HepG2 (cell line): ENCODE results near the gene VSIG8. TPM values are rescaled to one million over a fixed set of nuclear protein-coding genes. Genes with fewer than 3 reads are reported as not detected.

Source experiments
- ATAC-seq: fragments of 200-7000 bp; cut with Tn5 transposase; 3 replicates; pipeline ENCODE4 v1.9.1; 2020; ENCODE audit warnings: mild to moderate bottlenecking, moderate library complexity
- BruUV-seq: library from RNA; stranded (reverse); fragments of 400-500 nt; replicated peaks from 2 replicates; lab custom pipeline; 2021; lab: Mats Ljungman, UMichigan
- CTCF ChIA-PET: fragments of 300-600 bp; formaldehyde crosslinking; extraction: SDS; loops from one replicate; lab custom pipeline; 2021; ENCODE audit warnings: low total read pairs, inconsistent platforms, low intra/inter-chr PET ratio; lab: Yijun Ruan, JAX
- POLR2A ChIA-PET: fragments of 350-600 bp; sonication (Branson Sonifier 250); formaldehyde crosslinking; loops from one replicate; lab custom pipeline; 2020; ENCODE audit warnings: antibody characterized with exemption, inconsistent platforms; lab: Yijun Ruan, JAX
- DNase-seq: peaks from one replicate; pipeline ENCODE4 v3.0.0-alpha.2; 2015; ENCODE audit warnings: low spot score
- FAIRE-seq: peaks from 3 replicates; lab custom pipeline; 2011; peaks lifted over from hg19 to GRCh38; lab: Jason Lieb, UNC
- H2AFZ ChIP-seq: one replicate; pipeline ENCODE4 v1.6.1; 2011; ENCODE audit warnings: low read length, inconsistent platforms
- H3K27ac ChIP-seq: fragments of 300-600 bp; 3 replicates; pipeline ENCODE4 v1.8.0; 2011; ENCODE audit warnings: mixed run types, mild to moderate bottlenecking, mixed read lengths, low read length, inconsistent platforms; ENCODE audit not compliant: insufficient read depth; ENCODE audit errors: extremely low read length
- H3K27me3 ChIP-seq, 2 experiments: fragments of 200-600 bp in 1 of 2; 2 replicates in 1 of 2; 3 replicates in 1 of 2; pipeline versions ENCODE4 v1.6.0 to v1.8.0; 2011; ENCODE audit warnings: low read length in 2 of 2, mild to moderate bottlenecking in 2 of 2, moderate library complexity in 2 of 2, inconsistent platforms in 1 of 2; ENCODE audit not compliant: insufficient read depth in 2 of 2, control insufficient read depth in 1 of 2
- H3K36me3 ChIP-seq, 2 experiments: fragments of 200-600 bp in 1 of 2; replicated peaks in 1 of 2; 2 replicates in 1 of 2; 3 replicates in 1 of 2; pipeline versions ENCODE4 v1.5.1 to v1.8.0; 2011; ENCODE audit warnings: low read length in 2 of 2, inconsistent platforms in 1 of 2; ENCODE audit not compliant: insufficient read depth in 2 of 2, control insufficient read depth in 1 of 2
- H3K4me1 ChIP-seq: 2 replicates; pipeline ENCODE4 v1.5.1; 2012; ENCODE audit warnings: low read length, inconsistent platforms; ENCODE audit not compliant: insufficient read depth
- H3K4me2 ChIP-seq: 2 replicates; pipeline ENCODE4 v1.6.0; 2011; ENCODE audit warnings: low read depth, low read length, inconsistent platforms
- H3K4me3 ChIP-seq, 3 experiments: fragments of 200-600 bp in 1 of 3; sonication (generic), shearing (Covaris generic) in 1 of 3; replicated peaks in 1 of 3; 2 replicates each; pipeline ENCODE4 v1.5.1; 2011 to 2016; ENCODE audit warnings: low read length in 3 of 3, inconsistent platforms in 2 of 3, low read depth in 2 of 3, mild to moderate bottlenecking in 2 of 3, control low read depth in 1 of 3, mixed read lengths in 1 of 3; ENCODE audit not compliant: insufficient read depth in 1 of 3
- H3K79me2 ChIP-seq: one replicate; pipeline ENCODE4 v1.6.1; 2011; ENCODE audit warnings: low read length, inconsistent platforms; ENCODE audit not compliant: insufficient read depth
- H3K9ac ChIP-seq: 2 replicates; pipeline ENCODE4 v1.6.0; 2011; ENCODE audit warnings: mild to moderate bottlenecking, low read depth, low read length, inconsistent platforms; ENCODE audit not compliant: insufficient read depth
- H3K9me3 ChIP-seq: 2 replicates; pipeline ENCODE4 v1.5.1; 2012; ENCODE audit warnings: mild to moderate bottlenecking, low read length
- H4K20me1 ChIP-seq: 2 replicates; pipeline ENCODE4 v1.6.0; 2011; ENCODE audit warnings: inconsistent platforms, mild to moderate bottlenecking, low read length, moderate library complexity; ENCODE audit not compliant: insufficient read depth
- DBP ChIP-seq: sonication (generic); formaldehyde crosslinking; IDR thresholded peaks from 2 replicates; pipeline ENCODE4 v1.4.0; 2020; ENCODE audit warnings: missing genetic modification reagents; ENCODE audit errors: not compliant biosample characterization
- HINFP ChIP-seq: sonication (generic); formaldehyde crosslinking; IDR thresholded peaks from 2 replicates; pipeline ENCODE4 v1.4.0; 2020; ENCODE audit warnings: low read depth, mild to moderate bottlenecking, missing genetic modification reagents
- HOXA7 ChIP-seq: sonication (generic); formaldehyde crosslinking; IDR thresholded peaks from 2 replicates; pipeline ENCODE4 v1.8.1; 2022; ENCODE audit warnings: mild to moderate bottlenecking, missing genetic modification reagents, moderate library complexity
- NCOA1 ChIP-seq: sonication (generic); formaldehyde crosslinking; IDR thresholded peaks from 2 replicates; pipeline ENCODE4 v1.9.0; 2021; ENCODE audit warnings: missing genetic modification reagents
- PRPF4 ChIP-seq: fragments of 200-400 bp; formaldehyde crosslinking; IDR thresholded peaks from 2 replicates; pipeline ENCODE4 v1.6.1; 2016; ENCODE audit warnings: low read length, low read depth; ENCODE audit not compliant: poor library complexity, severe bottlenecking
- RNF219 ChIP-seq: sonication (generic); formaldehyde crosslinking; IDR thresholded peaks from 2 replicates; pipeline ENCODE4 v1.5.0; 2020; ENCODE audit warnings: mild to moderate bottlenecking, missing genetic modification reagents
- SOX6 ChIP-seq, 2 experiments: fragments of 450-650 bp in 1 of 2; sonication (generic) in 1 of 2; formaldehyde crosslinking in 1 of 2; IDR thresholded peaks; 2 replicates each; pipeline versions ENCODE4 v1.4.0 to v1.6.1; 2017 to 2020; ENCODE audit warnings: antibody characterized with exemption in 1 of 2, mild to moderate bottlenecking in 1 of 2, missing genetic modification reagents in 1 of 2
- ZNF333 ChIP-seq: sonication (generic); formaldehyde crosslinking; IDR thresholded peaks from 2 replicates; pipeline ENCODE4 v1.4.0; 2020; ENCODE audit warnings: mild to moderate bottlenecking, missing genetic modification reagents, borderline replicate concordance
- ZNF503 ChIP-seq: sonication (generic); formaldehyde crosslinking; IDR thresholded peaks from 2 replicates; pipeline ENCODE4 v1.4.0; 2020; ENCODE audit warnings: missing genetic modification reagents
- ZNF605 ChIP-seq: sonication (generic); formaldehyde crosslinking; IDR thresholded peaks from 2 replicates; pipeline ENCODE4 v1.8.0; 2022; ENCODE audit warnings: mild to moderate bottlenecking, missing genetic modification reagents
- WGBS: methylation state at CpG from one replicate; pipeline ENCODE4 v1.1.6; 2017; ENCODE audit warnings: low lambda C conversion rate; 5-methylcytosine and 5-hydroxymethylcytosine counted together
- in situ Hi-C: cut with HindIII; loops from 2 replicates; pipeline ENCODE4 v1.10.0; 2017; ENCODE audit warnings: low pct_unique_long_range_greater_than_20kb; ENCODE audit not compliant: extremely low pct_ligation_motif_present
- intact Hi-C: fragments of 100-400 bp; cut with micrococcal nuclease; formaldehyde crosslinking; loops from one replicate; pipeline ENCODE4 v1.10.0; 2022; ENCODE audit not compliant: unreplicated experiment
- polyA plus RNA-seq, 8 experiments: library from polyadenylated mRNA; depleted of rRNA in 3 of 8; stranded (reverse) in 7 of 8; unstranded in 1 of 8; fragments of >200 nt; fragmentation: Illumina TruSeq in 4 of 8; extraction: Trizol in 4 of 8; gene quantifications; 2 replicates each; pipeline versions ENCODE4 v1.2.1 to v1.2.3, GENCODE V29; 2011 to 2016; ENCODE audit warnings: low read depth in 4 of 8, missing spikeins in 1 of 8, mixed read lengths in 1 of 8; ENCODE audit not compliant: insufficient read depth in 1 of 8
- total RNA-seq, 5 experiments: library from RNA; depleted of rRNA; stranded (reverse); fragments of >200 nt; fragmentation: Illumina TruSeq; extraction: Trizol; gene quantifications; 2 replicates each; pipeline ENCODE4 v1.2.3, GENCODE V29; 2016; ENCODE audit warnings: low read depth in 1 of 5

The VSIG8 gene
- total and polyA plus RNA-seq, 2 of the 13 experiments (the other 11 are each of a cell fraction or from before 2014, with no cell fraction given): not detected

GRCh38 chr1:159879136-159879535 lies 16.7 kb upstream of the VSIG8 start:
- H3K9ac ChIP-seq: no peak overlapping the region
- H3K9me3 ChIP-seq: no peaks in the 10 kb centered on the region
- no peak overlapping the region for H3K4me3 ChIP-seq
- H3K4me2 ChIP-seq: no peak overlapping the region
- no peak overlapping the region for H3K27ac ChIP-seq
- ATAC-seq: no peak
- peaks cover 0 to 4% of the 10 kb centered on the region in 2 experiments; a peak in 3 of 5 replicates for H3K27me3 ChIP-seq
- ChIA-PET CTCF (no interaction called here), POLR2A (no interaction called here)
- H2AFZ ChIP-seq: no peak overlapping the region
- in situ Hi-C loops: no loop called here
- intact Hi-C loops: no loop called here
- no peak for TF ChIP-seq HOXA7 (CRISPR knock-in tag)
- no peak for TF ChIP-seq SOX6 (IDR thresholded peaks at IDR 0.05)
- no peak for TF ChIP-seq SOX6 (CRISPR knock-in tag; IDR thresholded peaks at IDR 0.05)
- no peak for TF ChIP-seq ZNF605
- no peak for TF ChIP-seq NCOA1
- WGBS: 17% methylated on average over 3 of the region's 3 CpGs
- no peaks in the 10 kb centered on the region for H3K36me3 ChIP-seq
- no peaks in the 10 kb centered on the region for H3K4me1 ChIP-seq
- H3K79me2 ChIP-seq: no peaks in the 10 kb centered on the region
- FAIRE-seq: no peak
- BruUV-seq: no TSS peak
- no peaks in the 10 kb centered on the region for H4K20me1 ChIP-seq
- no peak for DNase-seq

GRCh38 chr1:159877695-159878444 lies 15.4 kb upstream of the VSIG8 start:
- Histone ChIP-seq H3K27me3 (peaks cover 0 to 5% of the 10 kb centered on the region in 2 experiments; a peak in 3 of 5 replicates), H3K4me1 (no peaks in the 10 kb centered on the region), H3K4me2 (no peak overlapping the region), H3K27ac (no peak overlapping the region), H3K4me3 (no peak overlapping the region), H3K9ac (no peak overlapping the region), H3K9me3 (no peaks in the 10 kb centered on the region), H2AFZ (no peak overlapping the region), H3K79me2 (no peaks in the 10 kb centered on the region), H3K36me3 (no peaks in the 10 kb centered on the region), H4K20me1 (no peaks in the 10 kb centered on the region)
- FAIRE-seq: no peak
- intact Hi-C loops: no loop called here
- no TSS peak for BruUV-seq
- CTCF ChIA-PET: no interaction called here
- in situ Hi-C loops: no loop called here
- POLR2A ChIA-PET: no interaction called here
- 47% methylated on average over 6 of the region's 6 CpGs for WGBS
- no peak for DNase-seq
- no peak for ATAC-seq
- TF ChIP-seq PRPF4 (no peak), RNF219 (CRISPR knock-in tag) (no peak), ZNF503 (no peak), HINFP (no peak), DBP (no peak), ZNF333 (no peak)
